ENCODE results near the gene TCAF2. TPM values are rescaled to one million over a fixed set of nuclear protein-coding genes. Genes with fewer than 3 reads are reported as not detected.
"Not testable (repeated sequence)": the region's sequence is repeated elsewhere in the genome, so short reads cannot be mapped to it uniquely, and the experiment has no call there.

The TCAF2 gene
- total RNA-seq, 2 donors from 2014 or later = 0.55 to 0.71 TPM

DNA sequence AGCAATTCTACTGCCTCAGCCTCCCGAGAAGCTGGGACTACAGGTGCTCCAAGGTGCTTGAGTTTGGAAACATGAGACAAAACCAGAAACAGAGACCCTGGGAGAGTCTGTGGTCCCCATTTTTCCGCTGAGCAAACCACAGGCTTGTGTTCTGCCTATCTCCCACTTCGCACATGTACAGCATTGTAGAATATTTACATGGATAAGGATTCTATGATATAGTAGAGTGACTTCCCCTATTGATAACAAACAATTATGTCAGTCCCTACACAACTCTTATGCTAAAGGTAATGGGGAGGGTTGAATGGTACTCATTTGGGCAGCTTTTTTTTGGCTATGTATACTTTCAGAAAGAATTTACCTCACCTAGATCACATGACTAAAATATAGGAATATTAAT is 29.1 kb downstream of the TCAF2 start:
- not testable (repeated sequence) for DNase-seq, ATAC-seq

DNA sequence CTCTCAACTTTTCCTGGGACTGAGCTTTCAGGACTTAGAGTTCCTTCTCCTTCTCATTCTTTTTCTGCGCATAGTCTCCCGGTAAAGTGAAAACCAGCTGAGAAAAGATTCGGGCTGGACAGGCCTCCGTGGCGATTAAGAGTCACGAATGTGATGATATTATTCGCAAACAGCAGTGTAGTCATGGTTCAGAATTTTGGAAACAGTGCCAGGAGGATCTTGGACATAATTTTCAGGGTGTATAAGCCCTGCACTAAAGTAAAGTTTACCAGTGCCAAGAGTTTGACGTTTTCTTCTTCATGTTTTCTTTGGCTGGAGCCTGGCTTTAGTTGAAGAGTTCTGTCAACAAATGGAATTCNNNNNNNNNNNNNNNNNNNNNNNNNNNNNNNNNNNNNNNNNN is 29.7 kb downstream of the TCAF2 start:
- intact Hi-C loops (cut with DNase I); DNase-seq: not testable (repeated sequence)
- peak; percentile 70 to 95 for ATAC-seq

More for the DNA sequence above, 29.1 kb downstream of the TCAF2 start:
- intact Hi-C loops (cut with DNase I) = not testable (repeated sequence)

Other genes starting within 250 kb of the TCAF2 start
- 100 to 1,000 TPM in 1 of 2 donors, 10 to 100 TPM in 1; 79.1 to 156 TPM for gene ZYX, start 239.6 kb upstream of the TCAF2 start, total RNA-seq
- under 1 TPM; 0.16 to 0.71 TPM for gene EPHA1, start 212.1 kb upstream of the TCAF2 start, total RNA-seq
- not detected for gene TAS2R60, start 177.5 kb upstream of the TCAF2 start, total RNA-seq
- gene TAS2R41, start 143.1 kb upstream of the TCAF2 start, total RNA-seq = under 1 TPM in 1 of 2 donors, not detected in 1; 0.26 TPM
- gene CTAGE15, start 49.2 kb upstream of the TCAF2 start, total RNA-seq = not detected
- gene CTAGE6, start 136.7 kb downstream of the TCAF2 start, total RNA-seq = under 1 TPM; 0.12 to 0.21 TPM

All from left cardiac atrium (tissue), 4 donors.